GM13976 (cell line): ENCODE results near the gene CAP2.

Experiments
- DNase-seq: peaks from one replicate; pipeline ENCODE4 v3.0.0; 2012; ENCODE audit warnings: low spot score
- in situ Hi-C: fragments of 300-500 bp; cut with MboI; formaldehyde crosslinking; loops from one replicate; pipeline ENCODE4 v1.12.0; 2022; ENCODE audit warnings: low sequenced_read_pairs, mixed read lengths, inconsistent platforms; ENCODE audit not compliant: unreplicated experiment
- TF ChIP-seq, protein P1 (sequence below): IDR thresholded peaks from 2 replicates; pipeline ENCODE4 v1.5.1; 2012; ENCODE audit warnings: borderline replicate concordance, mild to moderate bottlenecking; ENCODE audit not compliant: insufficient read depth; ENCODE audit errors: extremely low read depth, missing control alignments, control extremely low read depth

The CAP2 gene

GRCh38 chr6:17469006-17469832, 75.8 kb downstream of the CAP2 start:
- DNase-seq = no peak
- TF ChIP-seq, protein P1, sequence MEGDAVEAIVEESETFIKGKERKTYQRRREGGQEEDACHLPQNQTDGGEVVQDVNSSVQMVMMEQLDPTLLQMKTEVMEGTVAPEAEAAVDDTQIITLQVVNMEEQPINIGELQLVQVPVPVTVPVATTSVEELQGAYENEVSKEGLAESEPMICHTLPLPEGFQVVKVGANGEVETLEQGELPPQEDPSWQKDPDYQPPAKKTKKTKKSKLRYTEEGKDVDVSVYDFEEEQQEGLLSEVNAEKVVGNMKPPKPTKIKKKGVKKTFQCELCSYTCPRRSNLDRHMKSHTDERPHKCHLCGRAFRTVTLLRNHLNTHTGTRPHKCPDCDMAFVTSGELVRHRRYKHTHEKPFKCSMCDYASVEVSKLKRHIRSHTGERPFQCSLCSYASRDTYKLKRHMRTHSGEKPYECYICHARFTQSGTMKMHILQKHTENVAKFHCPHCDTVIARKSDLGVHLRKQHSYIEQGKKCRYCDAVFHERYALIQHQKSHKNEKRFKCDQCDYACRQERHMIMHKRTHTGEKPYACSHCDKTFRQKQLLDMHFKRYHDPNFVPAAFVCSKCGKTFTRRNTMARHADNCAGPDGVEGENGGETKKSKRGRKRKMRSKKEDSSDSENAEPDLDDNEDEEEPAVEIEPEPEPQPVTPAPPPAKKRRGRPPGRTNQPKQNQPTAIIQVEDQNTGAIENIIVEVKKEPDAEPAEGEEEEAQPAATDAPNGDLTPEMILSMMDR = no peak
- in situ Hi-C loops = no loop called here

- TF ChIP-seq, protein P1 = no peak
- DNase-seq = no peak
- in situ Hi-C loops = no loop called here
Measured at GRCh38 chr6:17470202-17470937, 77.0 kb downstream of the CAP2 start.

DNA sequence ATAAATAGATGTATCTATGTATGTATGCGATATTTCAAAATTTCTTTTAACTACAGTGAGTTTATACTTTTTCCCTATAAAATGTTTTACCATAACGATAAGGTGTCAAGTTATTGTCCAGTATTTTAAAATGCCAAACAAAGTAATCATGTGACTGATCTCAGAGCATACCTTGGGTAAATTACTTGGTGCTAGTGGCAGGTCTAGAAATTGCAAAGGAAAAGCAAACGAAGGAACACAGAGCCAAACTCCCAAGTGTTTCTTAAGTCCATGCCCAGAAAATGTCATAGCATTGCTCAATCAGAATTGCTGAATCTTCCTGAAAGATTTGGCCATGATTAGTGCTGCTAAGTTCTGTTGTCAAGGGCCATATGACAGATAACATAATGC, 77.5 kb downstream of the CAP2 start:
- DNase-seq = no peak

DNA sequence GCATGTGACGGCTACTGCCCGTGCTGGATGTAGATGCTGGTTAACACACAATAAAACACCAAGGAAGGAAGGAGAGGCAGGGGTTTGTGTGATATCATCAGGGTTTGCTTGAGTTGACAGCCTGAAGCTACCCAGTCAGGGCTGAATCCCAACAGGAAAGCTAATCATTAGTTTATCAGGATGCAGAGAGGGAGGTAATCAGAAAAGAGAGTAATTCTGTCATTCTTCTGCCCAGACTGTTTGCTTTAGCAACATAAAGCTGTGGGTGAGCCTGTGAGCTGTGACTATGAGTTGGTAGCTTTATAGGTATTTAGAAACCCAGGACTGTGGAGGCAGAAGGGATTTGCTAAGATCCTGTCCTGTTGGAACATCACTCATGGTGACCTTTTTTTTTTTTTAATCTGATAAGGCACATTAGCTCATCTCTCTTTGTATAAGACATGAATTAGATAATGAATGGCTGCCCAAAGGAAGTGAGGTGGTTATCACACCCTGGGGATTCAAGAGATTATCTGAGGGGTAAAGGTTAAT, 79.3 kb downstream of the CAP2 start:
- in situ Hi-C loops = no loop called here
- TF ChIP-seq, protein P1 = no peak
- no peak for DNase-seq

More for the DNA sequence above, 77.5 kb downstream of the CAP2 start:
- TF ChIP-seq, protein P1 = no peak
- in situ Hi-C loops = no loop called here

DNA sequence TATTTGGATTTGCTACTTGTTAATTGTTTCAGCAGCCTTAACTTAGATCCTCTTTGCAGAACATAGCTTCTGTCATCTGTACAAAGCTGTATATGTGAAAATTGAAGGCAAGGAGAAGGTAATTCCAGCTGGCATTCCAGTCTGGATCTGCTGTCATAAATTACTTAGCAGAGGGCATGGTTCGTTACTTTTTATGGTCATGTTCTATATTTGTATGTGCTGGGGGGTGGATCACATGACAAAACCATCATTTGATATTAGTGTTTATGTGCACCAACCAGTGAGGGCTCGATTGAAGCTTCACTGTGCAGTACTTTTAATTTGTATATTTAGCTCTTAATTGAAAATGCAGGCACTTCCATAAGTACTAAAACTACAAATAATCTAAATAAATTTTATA, 80.2 kb downstream of the CAP2 start:
- in situ Hi-C loops = no loop called here
- DNase-seq = no peak
- TF ChIP-seq, protein P1 = no peak

- TF ChIP-seq, protein P1 = no peak
- in situ Hi-C loops = no loop called here
- no peak for DNase-seq
Measured at GRCh38 chr6:17474289-17474688, 80.9 kb downstream of the CAP2 start.
